Stimulated activated naive CD8-positive, alpha-beta T cell treated with anti-CD3 and anti-CD28 coated beads, Interleukin-15, amount 100 ng/mL, for 72 hours (primary cell): ENCODE results near the gene DDX41.
"Not testable (repeated sequence)": the region's sequence is repeated elsewhere in the genome, so short reads cannot be mapped to it uniquely, and the experiment has no call there.

Experiments used
- ATAC-seq: fragments of 150-1000 bp; cut with Tn5 transposase; 2 replicates; pipeline ENCODE4 v1.10.0; 2021; ENCODE audit warnings: mild to moderate bottlenecking, moderate library complexity
- DNase-seq, 2 donors: peaks; one replicate each; pipeline ENCODE4 v3.0.0; 2021 to 2022
- H3K27ac Mint-ChIP-seq, 2 donors: one replicate each; pipeline ENCODE4 v1.8.0; 2022; ENCODE audit warnings: mild to moderate bottlenecking in 2 of 2, mixed read lengths in 2 of 2, moderate library complexity in 2 of 2
- H3K27me3 Mint-ChIP-seq: one replicate; pipeline ENCODE4 v1.8.0; 2022; ENCODE audit warnings: mixed read lengths
- H3K4me1 Mint-ChIP-seq: one replicate; pipeline ENCODE4 v1.8.0; 2022; ENCODE audit warnings: mild to moderate bottlenecking, mixed read lengths
- H3K4me3 Mint-ChIP-seq, 2 donors: one replicate each; pipeline ENCODE4 v1.8.0; 2022; ENCODE audit warnings: mild to moderate bottlenecking in 2 of 2, mixed read lengths in 2 of 2, moderate library complexity in 1 of 2
- H3K9me3 Mint-ChIP-seq, 2 donors: one replicate each; pipeline ENCODE4 v1.8.0; 2022; ENCODE audit warnings: mixed read lengths in 2 of 2

Gene DDX41

GRCh38 chr5:177490311-177490991, 26.3 kb downstream of the DDX41 start:
- Mint-ChIP-seq H3K4me1 (peaks cover 39% of the 10 kb centered on the region), H3K9me3 (no peaks in the 10 kb centered on the region), H3K4me3 (no peak overlapping the region), H3K27ac (no peak overlapping the region), H3K27me3 (no peaks in the 10 kb centered on the region)
- DNase-seq, result no peak
- ATAC-seq, result no peak

- peaks cover 27% of the 10 kb centered on the region for H3K4me1 Mint-ChIP-seq
- no peaks in the 10 kb centered on the region for H3K27me3 Mint-ChIP-seq
- no peaks in the 10 kb centered on the region for H3K9me3 Mint-ChIP-seq
- H3K27ac Mint-ChIP-seq, result peak overlapping the region in 1 of 2 donors; percentile 74
- DNase-seq (no peak), ATAC-seq (no peak)
- H3K4me3 Mint-ChIP-seq, result no peak overlapping the region
Observed at GRCh38 chr5:177489119-177489716, 27.5 kb downstream of the DDX41 start.

GRCh38 chr5:177487975-177488374, 28.8 kb downstream of the DDX41 start:
- ATAC-seq, result no peak
- no peak for DNase-seq

GRCh38 chr5:177487144-177487543, 29.6 kb downstream of the DDX41 start:
- no peak for DNase-seq
- peak overlapping the region in 1 of 2 donors; percentile 74 for H3K27ac Mint-ChIP-seq
- ATAC-seq, result no peak
- no peaks in the 10 kb centered on the region for H3K27me3 Mint-ChIP-seq
- peaks cover 7% of the 10 kb centered on the region for H3K4me1 Mint-ChIP-seq
- H3K9me3 Mint-ChIP-seq, result no peaks in the 10 kb centered on the region
- H3K4me3 Mint-ChIP-seq, result no peak overlapping the region

More at GRCh38 chr5:177487975-177488374, 28.8 kb downstream of the DDX41 start:
- Mint-ChIP-seq H3K9me3 (no peaks in the 10 kb centered on the region), H3K4me1 (peaks cover 14% of the 10 kb centered on the region), H3K4me3 (no peak overlapping the region), H3K27ac (peak overlapping the region in 1 of 2 donors; percentile 93), H3K27me3 (no peaks in the 10 kb centered on the region)

GRCh38 chr5:177486256-177486655, 30.5 kb downstream of the DDX41 start:
- no peak for DNase-seq
- Mint-ChIP-seq H3K9me3 (no peaks in the 10 kb centered on the region), H3K4me3 (no peak overlapping the region), H3K27ac (no peak overlapping the region), H3K4me1 (peaks cover 5% of the 10 kb centered on the region), H3K27me3 (no peaks in the 10 kb centered on the region)
- no peak for ATAC-seq

GRCh38 chr5:177485753-177486152, 31.0 kb downstream of the DDX41 start:
- DNase-seq, H3K27ac Mint-ChIP-seq, H3K4me1 Mint-ChIP-seq, H3K9me3 Mint-ChIP-seq, H3K4me3 Mint-ChIP-seq, ATAC-seq, H3K27me3 Mint-ChIP-seq: not testable (repeated sequence)

GRCh38 chr5:177484902-177485549, 31.7 kb downstream of the DDX41 start:
- H3K27ac Mint-ChIP-seq, result peak overlapping the region in 1 of 2 donors; percentile 69
- no peak for ATAC-seq
- H3K4me1 Mint-ChIP-seq, result peaks cover 2% of the 10 kb centered on the region
- H3K4me3 Mint-ChIP-seq, result no peak overlapping the region
- H3K9me3 Mint-ChIP-seq, result no peaks in the 10 kb centered on the region
- H3K27me3 Mint-ChIP-seq, result no peaks in the 10 kb centered on the region
- DNase-seq, result no peak

GRCh38 chr5:177483994-177484901, 32.5 kb downstream of the DDX41 start:
- Mint-ChIP-seq H3K27me3 (no peaks in the 10 kb centered on the region), H3K9me3 (no peaks in the 10 kb centered on the region), H3K4me1 (peaks cover 10% of the 10 kb centered on the region), H3K27ac (peak overlapping the region in 1 of 2 donors; percentile 39), H3K4me3 (no peak overlapping the region)
- DNase-seq, result no peak
- no peak for ATAC-seq

GRCh38 chr5:177483042-177483441, 33.7 kb downstream of the DDX41 start:
- Mint-ChIP-seq H3K27me3 (no peaks in the 10 kb centered on the region), H3K27ac (peak overlapping the region; percentile 4 to 15), H3K4me3 (no peak overlapping the region), H3K4me1 (peaks cover 22% of the 10 kb centered on the region), H3K9me3 (no peaks in the 10 kb centered on the region)
- DNase-seq, result no peak
- no peak for ATAC-seq

GRCh38 chr5:177482359-177482795, 34.4 kb downstream of the DDX41 start:
- Mint-ChIP-seq H3K4me3 (no peak overlapping the region), H3K27me3 (no peaks in the 10 kb centered on the region), H3K9me3 (no peaks in the 10 kb centered on the region), H3K4me1 (peaks cover 29% of the 10 kb centered on the region), H3K27ac (peak overlapping the region; percentile 40 to 79)
- no peak for ATAC-seq
- no peak for DNase-seq

- H3K4me1 Mint-ChIP-seq, result peaks cover 53% of the 10 kb centered on the region
- no peak for DNase-seq
Observed at GRCh38 chr5:177479774-177480173, 37.0 kb downstream of the DDX41 start.

GRCh38 chr5:177478711-177479646, 37.8 kb downstream of the DDX41 start:
- Mint-ChIP-seq H3K4me1 (peaks cover 61% of the 10 kb centered on the region), H3K27me3 (no peaks in the 10 kb centered on the region), H3K4me3 (peak overlapping the region; percentile 67 to 76), H3K9me3 (no peaks in the 10 kb centered on the region), H3K27ac (peak overlapping the region; percentile 99 to 100)
- ATAC-seq (peak; percentile 90), DNase-seq (peak; percentile 79 to 82)

More at GRCh38 chr5:177479774-177480173, 37.0 kb downstream of the DDX41 start:
- Mint-ChIP-seq H3K27me3 (no peaks in the 10 kb centered on the region), H3K4me3 (peak overlapping the region; percentile 33 to 76), H3K9me3 (no peaks in the 10 kb centered on the region), H3K27ac (peak overlapping the region; percentile 99 to 100)
- ATAC-seq, result no peak

- ATAC-seq, result no peak
- H3K27ac Mint-ChIP-seq, result peak overlapping the region; percentile 99 to 100
- no peaks in the 10 kb centered on the region for H3K27me3 Mint-ChIP-seq
- H3K4me1 Mint-ChIP-seq, result peaks cover 66% of the 10 kb centered on the region
- H3K4me3 Mint-ChIP-seq, result peak overlapping the region; percentile 67 to 76
- no peaks in the 10 kb centered on the region for H3K9me3 Mint-ChIP-seq
- DNase-seq, result no peak
Observed at GRCh38 chr5:177477701-177478477, 38.9 kb downstream of the DDX41 start.
